Pancreas (tissue), 10 donors: Measurements from ENCODE around the gene OR6C2. TPM values are rescaled to one million over a fixed set of nuclear protein-coding genes. Genes with fewer than 3 reads are reported as not detected.
A peak's percentile ranks its signal among the peaks of the same experiment; 100 is the strongest.
"Not testable (repeated sequence)": the region's sequence is repeated elsewhere in the genome, so short reads cannot be mapped to it uniquely, and the experiment has no call there.

ENCODE experiments used
- ATAC-seq, 4 donors: fragments of 200-7000 bp; cut with Tn5 transposase; one replicate each; pipeline versions ENCODE4 v1.8.0 to v1.9.1; 2020; ENCODE audit warnings: mild to moderate bottlenecking in 4 of 4, moderate library complexity in 4 of 4
- DNase-seq, 6 donors: peaks; one replicate each; pipeline ENCODE4 v3.0.0-alpha.2; 2020
- FAIRE-seq: peaks from 2 replicates; lab custom pipeline; 2012; peaks lifted over from hg19 to GRCh38; lab: Jason Lieb, UNC
- H3K27ac ChIP-seq, 4 donors: fragments of 200-600 bp; sonication (generic); 1 replicate in 3 of 4; 2 replicates in 1 of 4; pipeline versions ENCODE4 v1.5.0 to v1.8.0; 2020
- H3K27me3 ChIP-seq, 4 donors: fragments of 200-600 bp; one replicate each; pipeline ENCODE4 v1.8.0; 2021
- H3K36me3 ChIP-seq, 3 donors: fragments of 200-600 bp; sonication (generic) in 1 of 3; one replicate each; pipeline versions ENCODE4 v1.5.0 to v1.8.0; 2020 to 2021
- H3K4me1 ChIP-seq, 3 donors: fragments of 200-600 bp; one replicate each; pipeline ENCODE4 v1.8.0; 2021
- H3K4me3 ChIP-seq, 4 donors: fragments of 200-600 bp; sonication (generic) in 2 of 4; one replicate each; pipeline versions ENCODE4 v1.5.0 to v1.8.0; 2020 to 2021
- H3K9me3 ChIP-seq, 4 donors: fragments of 200-600 bp; one replicate each; pipeline ENCODE4 v1.8.0; 2021
- WGBS, 2 donors: extraction: QIAGEN DNeasy Blood & Tissue Kit; methylation state at CpG; one replicate each; pipeline ENCODE4 v1.1.7; 2013; 5-methylcytosine and 5-hydroxymethylcytosine counted together
- intact Hi-C, 3 donors: fragments of 100-400 bp; cut with DNase I; formaldehyde crosslinking; loops; one replicate each; pipeline versions ENCODE4 v1.11.1 to v1.14.2; 2022
- polyA plus RNA-seq, 2 donors: library from polyadenylated mRNA; stranded (reverse); fragments of 200-250 nt; gene quantifications; one replicate each; pipeline ENCODE4 v1.2.3, GENCODE V29; 2013
- total RNA-seq, 6 donors: library from RNA; stranded (reverse); fragmentation: NEBNext Ultra II Directional in 4 of 6; extraction: Animal tissue kit (Norgen Biotek cat#: 25700) in 4 of 6; gene quantifications; one replicate each; pipeline versions ENCODE4 v1.2.1 to v1.2.4, GENCODE V29; 2021 to 2023
- TF ChIP-seq, protein P1 (sequence below), 4 donors: fragments of 200-600 bp; sonication (generic) in 3 of 4; IDR thresholded peaks; one replicate each; pipeline versions ENCODE4 v1.5.0 to v1.8.0; 2021; ENCODE audit warnings: antibody characterized with exemption in 4 of 4
- donor health status: healthy with polysubstance abuse.
- donor health status: DM: no; HTN: no; CAD: no; lungs with moderate emphysema.
- donor health status: DM: no; HTN: no; CAD: no.
- donor health status: control.
- donor health status: control.
- donor health status: Bipolar disorder and iron deficiency.
- donor health status: DM: yes; HTN: yes; CAD: no.
- donor health status: DM: no; HTN: no; CAD: no.
- donor health status: DM: no; HTN: no; CAD: no.
- donor health status: DM: yes; HTN: yes; CAD: no.

Gene OR6C2
- total and polyA plus RNA-seq, 8 donors, result not detected

DNA sequence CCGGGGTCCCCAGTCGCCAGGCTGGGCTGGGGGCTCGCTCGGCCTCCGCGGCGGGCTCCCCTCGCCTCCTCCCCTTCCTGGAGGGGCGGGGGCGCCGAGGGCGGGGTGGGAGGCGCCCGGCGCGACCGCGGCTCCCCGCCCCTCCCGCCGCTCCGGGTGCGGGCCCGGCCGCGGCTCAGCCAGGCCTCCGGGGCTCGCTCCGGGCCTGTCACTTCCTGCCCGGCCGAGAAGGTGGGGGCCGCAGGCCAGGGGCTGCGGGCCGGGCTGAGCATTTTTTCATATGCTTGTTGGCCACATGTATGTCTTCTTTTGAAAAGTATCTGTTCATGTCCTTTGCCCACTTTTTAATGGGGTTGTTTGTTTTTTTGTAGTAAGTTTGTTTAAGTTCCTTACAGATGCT, 29.0 kb upstream of the OR6C2 start:
- peak; percentile 62 to 83 (median 71) for ATAC-seq

DNA sequence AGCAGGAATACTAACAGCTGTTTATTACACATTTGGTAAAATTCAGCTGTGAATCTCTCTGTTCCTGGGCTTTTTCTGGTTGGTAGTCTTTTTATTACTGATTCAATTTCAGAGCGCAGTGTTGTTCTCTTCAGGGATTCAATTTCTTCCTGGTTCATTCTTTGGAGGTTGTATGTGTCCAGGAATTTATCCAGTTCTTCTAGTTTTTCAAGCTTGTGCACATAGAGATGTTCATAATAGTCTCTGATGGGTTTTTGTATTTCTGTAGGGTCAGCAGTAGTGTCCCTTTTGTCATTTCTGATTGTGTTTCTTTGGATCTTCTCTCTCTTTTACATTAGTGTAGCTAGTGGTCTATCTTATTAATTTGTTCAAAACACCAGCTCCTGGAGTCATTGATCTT, 26.9 kb upstream of the OR6C2 start:
- 58 to 94% methylated on average over 1 of the region's 1 CpG for WGBS, 2 donors
- FAIRE-seq, result no peak

More for the DNA sequence above, 29.0 kb upstream of the OR6C2 start:
- H3K27ac ChIP-seq, intact Hi-C loops, FAIRE-seq, H3K4me1 ChIP-seq, H3K4me3 ChIP-seq, DNase-seq, H3K36me3 ChIP-seq, H3K9me3 ChIP-seq, H3K27me3 ChIP-seq: not testable (repeated sequence)
- 6 to 18% methylated on average over 5 to 10 of the region's 34 CpGs for WGBS, 2 donors

DNA sequence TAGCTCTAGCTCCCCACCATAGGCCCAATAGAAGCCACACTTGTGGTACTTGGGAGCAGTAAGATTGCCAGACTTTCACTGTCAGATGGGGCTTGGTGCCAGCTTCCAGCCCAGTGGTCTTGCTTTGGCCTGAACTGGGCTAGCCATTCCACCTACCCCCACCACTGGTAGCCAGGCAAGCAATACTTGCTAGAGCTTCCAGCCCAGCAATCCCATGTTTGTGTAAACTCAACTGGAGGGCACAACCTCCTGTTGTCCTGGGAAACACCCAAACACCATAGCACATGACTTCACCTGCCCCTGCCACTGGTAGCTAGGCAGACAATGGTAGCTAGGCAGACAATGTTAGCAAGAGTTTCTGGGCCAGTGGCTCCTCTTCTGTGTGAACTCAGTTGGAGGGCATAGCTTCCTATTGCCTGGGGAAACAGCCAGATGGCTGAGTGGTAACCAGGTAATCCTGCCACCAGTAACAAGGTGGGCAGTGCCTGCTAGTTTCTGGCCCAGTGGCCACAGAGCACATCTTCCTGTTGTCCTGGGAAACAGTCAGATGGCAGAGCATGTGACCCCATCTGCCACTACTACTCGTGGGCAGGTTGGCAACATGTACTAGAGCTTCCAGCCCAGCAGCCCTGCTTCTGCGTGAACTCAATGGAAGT, 23.4 kb upstream of the OR6C2 start:
- peak in 1 of 4 donors; percentile 57 for ATAC-seq
- Histone ChIP-seq H3K4me1 (no peaks in the 10 kb centered on the region), H3K27ac (no peak overlapping the region), H3K36me3 (no peaks in the 10 kb centered on the region), H3K9me3 (no peaks in the 10 kb centered on the region), H3K27me3 (no peaks in the 10 kb centered on the region), H3K4me3 (no peak overlapping the region)
- FAIRE-seq, result no peak
- WGBS, 2 donors, result 54 to 67% methylated on average over 2 of the region's 2 CpGs
- TF ChIP-seq, protein P1, sequence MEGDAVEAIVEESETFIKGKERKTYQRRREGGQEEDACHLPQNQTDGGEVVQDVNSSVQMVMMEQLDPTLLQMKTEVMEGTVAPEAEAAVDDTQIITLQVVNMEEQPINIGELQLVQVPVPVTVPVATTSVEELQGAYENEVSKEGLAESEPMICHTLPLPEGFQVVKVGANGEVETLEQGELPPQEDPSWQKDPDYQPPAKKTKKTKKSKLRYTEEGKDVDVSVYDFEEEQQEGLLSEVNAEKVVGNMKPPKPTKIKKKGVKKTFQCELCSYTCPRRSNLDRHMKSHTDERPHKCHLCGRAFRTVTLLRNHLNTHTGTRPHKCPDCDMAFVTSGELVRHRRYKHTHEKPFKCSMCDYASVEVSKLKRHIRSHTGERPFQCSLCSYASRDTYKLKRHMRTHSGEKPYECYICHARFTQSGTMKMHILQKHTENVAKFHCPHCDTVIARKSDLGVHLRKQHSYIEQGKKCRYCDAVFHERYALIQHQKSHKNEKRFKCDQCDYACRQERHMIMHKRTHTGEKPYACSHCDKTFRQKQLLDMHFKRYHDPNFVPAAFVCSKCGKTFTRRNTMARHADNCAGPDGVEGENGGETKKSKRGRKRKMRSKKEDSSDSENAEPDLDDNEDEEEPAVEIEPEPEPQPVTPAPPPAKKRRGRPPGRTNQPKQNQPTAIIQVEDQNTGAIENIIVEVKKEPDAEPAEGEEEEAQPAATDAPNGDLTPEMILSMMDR (IDR thresholded peaks at IDR 0.05), result no peak
- intact Hi-C loops, result no loop called here
- DNase-seq, result no peak

More for the DNA sequence above, 26.9 kb upstream of the OR6C2 start:
- TF ChIP-seq, protein P1 (IDR thresholded peaks at IDR 0.05), result no peak
- H3K9me3 ChIP-seq, result no peaks in the 10 kb centered on the region
- ATAC-seq, result no peak
- H3K4me1 ChIP-seq, result no peaks in the 10 kb centered on the region
- intact Hi-C loops, result no loop called here
- H3K36me3 ChIP-seq, result no peaks in the 10 kb centered on the region
- no peak overlapping the region for H3K27ac ChIP-seq
- H3K4me3 ChIP-seq, result no peak overlapping the region
- no peak for DNase-seq
- no peaks in the 10 kb centered on the region for H3K27me3 ChIP-seq

DNA sequence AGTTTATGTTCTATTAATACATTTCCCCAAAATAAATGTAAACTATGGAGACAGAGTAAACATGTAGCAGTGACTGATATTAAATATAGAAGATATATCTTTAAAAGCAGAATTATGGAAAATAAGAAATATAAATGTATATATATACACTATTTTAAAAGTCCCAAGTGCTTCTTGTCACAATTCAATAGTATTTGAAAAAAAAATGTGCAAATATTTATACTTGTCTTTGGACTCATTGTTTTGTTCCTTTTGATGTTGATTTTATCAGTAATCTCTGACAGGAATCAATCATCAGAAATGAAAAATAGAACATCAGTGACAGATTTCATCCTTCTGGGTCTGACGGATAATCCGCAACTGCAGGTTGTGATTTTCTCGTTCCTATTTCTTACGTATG, 17.9 kb upstream of the OR6C2 start, which contains the start of gene OR6C76:
OR6C76 (plus strand) TSS at position 301 of the 400 bp plus-strand sequence; CDS start at position 301, 0 bp downstream.
- Histone ChIP-seq H3K27ac (no peak within 1 kb of the TSS), H3K36me3 (no peaks in the 10 kb centered on the region), H3K27me3 (no peaks in the 10 kb centered on the region), H3K9me3 (no peaks in the 10 kb centered on the region), H3K4me3 (no peak within 1 kb of the TSS), H3K4me1 (no peaks in the 10 kb centered on the region)
- 58 to 61% methylated on average over 4 of the region's 4 CpGs for WGBS, 2 donors
- intact Hi-C loops, result no loop called here
- ATAC-seq (no peak), FAIRE-seq (no peak), DNase-seq (no peak)
- TF ChIP-seq, protein P1 (IDR thresholded peaks at IDR 0.05), result no peak

DNA sequence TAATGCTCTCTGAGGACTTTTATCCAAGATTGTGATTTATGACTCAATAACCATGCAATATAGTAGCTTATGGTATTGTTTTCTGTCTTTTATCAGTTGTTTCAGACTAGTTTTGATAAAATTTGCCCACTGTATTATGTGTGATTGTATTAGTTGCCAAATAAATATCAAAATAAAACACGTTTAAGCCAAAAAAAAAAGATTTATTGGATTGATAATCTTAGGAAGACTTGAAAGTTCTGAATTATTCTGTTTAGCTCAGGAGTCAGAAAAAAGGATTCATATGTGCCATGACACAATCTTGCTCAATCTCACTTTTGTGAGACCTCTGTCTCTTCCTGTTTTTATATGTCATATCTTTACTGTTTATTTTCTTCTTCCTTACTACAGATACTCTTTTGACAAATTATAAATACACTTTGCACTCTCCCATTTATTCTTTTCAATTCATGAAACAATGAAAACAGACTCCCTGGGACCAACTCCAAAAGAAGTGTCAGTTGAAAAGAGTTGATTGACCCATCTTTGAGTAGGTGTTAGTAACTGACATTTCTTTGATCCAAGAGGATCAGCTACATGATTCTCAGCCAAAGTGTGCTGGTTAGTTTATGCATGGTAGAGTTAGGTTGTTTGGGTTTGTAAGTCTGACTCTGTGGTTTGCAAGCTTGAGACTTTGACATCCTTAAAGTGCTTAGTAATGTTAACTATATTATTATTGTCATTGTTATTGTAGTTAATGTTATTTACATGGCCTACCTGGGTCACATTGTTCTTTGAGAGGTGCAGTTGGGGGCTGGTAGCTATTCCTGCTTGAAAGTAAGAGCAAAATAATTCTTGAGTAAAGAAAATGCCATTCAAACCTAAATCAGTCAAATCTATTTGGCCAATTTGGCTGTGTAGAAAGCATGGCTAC, 15.3 kb upstream of the OR6C2 start:
- Histone ChIP-seq H3K27ac (no peak overlapping the region), H3K4me3 (no peak overlapping the region), H3K9me3 (no peaks in the 10 kb centered on the region), H3K4me1 (no peaks in the 10 kb centered on the region), H3K27me3 (no peaks in the 10 kb centered on the region), H3K36me3 (no peaks in the 10 kb centered on the region)
- TF ChIP-seq, protein P1 (IDR thresholded peaks at IDR 0.05), result no peak
- DNase-seq (no peak), ATAC-seq (no peak), FAIRE-seq (no peak)
- WGBS, 2 donors, result 19 to 31% methylated on average over 1 of the region's 1 CpG
- intact Hi-C loops, result no loop called here

DNA sequence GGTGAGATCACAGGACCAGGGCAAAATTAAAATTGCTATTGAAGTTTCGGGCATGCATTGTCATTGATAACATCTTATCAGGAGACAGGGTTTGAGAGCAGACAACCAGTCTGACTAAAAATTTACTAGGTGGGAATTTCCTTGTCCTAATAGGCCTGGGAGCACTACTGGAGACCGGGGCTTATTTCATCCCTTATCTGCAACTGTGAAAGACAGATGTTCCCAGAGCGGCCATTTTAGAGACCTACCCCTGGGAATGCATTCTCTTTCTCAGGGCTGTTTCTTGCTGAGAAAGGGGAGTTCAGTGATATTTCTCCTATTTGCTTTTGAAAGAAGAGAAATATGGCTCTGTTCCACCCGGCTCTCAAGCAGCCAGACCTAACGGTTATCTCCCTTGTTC, 2.6 kb upstream of the OR6C2 start:
- FAIRE-seq, DNase-seq, H3K9me3 ChIP-seq, ATAC-seq, H3K36me3 ChIP-seq, H3K4me3 ChIP-seq, H3K27ac ChIP-seq, H3K27me3 ChIP-seq, H3K4me1 ChIP-seq: not testable (repeated sequence)
- 84 to 91% methylated on average over 5 of the region's 5 CpGs for WGBS, 2 donors
- intact Hi-C loops, result loop anchor here in 1 of 3 donors (10.0 kb wide), 1 partner anchor 174 kb away; no protein-coding TSS in a partner anchor
